Panc1 (cell line): ENCODE measurements around the gene EHD3. TPM values are rescaled to one million over a fixed set of nuclear protein-coding genes. Genes with fewer than 3 reads are reported as not detected.

Experiments used
- ATAC-seq: fragments of 200-7000 bp; cut with Tn5 transposase; 2 replicates; pipeline ENCODE4 v1.9.1; 2020; ENCODE audit warnings: mild to moderate bottlenecking, moderate library complexity
- BruUV-seq: library from RNA; stranded (reverse); fragments of 400-500 nt; replicated peaks from 2 replicates; lab custom pipeline; 2021; lab: Mats Ljungman, UMichigan
- CTCF ChIA-PET: fragments of 300-600 bp; sonication (Branson Sonifier 250); formaldehyde crosslinking; loops from one replicate; lab custom pipeline; 2022; ENCODE audit warnings: antibody characterized with exemption; lab: Charles Lee
- POLR2A ChIA-PET: fragments of 300-600 bp; sonication (Branson Sonifier 250); formaldehyde crosslinking; loops from one replicate; lab custom pipeline; 2022; ENCODE audit warnings: antibody characterized with exemption; lab: Charles Lee
- DNase-seq: peaks from one replicate; pipeline ENCODE4 v3.0.0-alpha.2; 2010; ENCODE audit warnings: low read depth, low spot score
- H3K27ac ChIP-seq: 2 replicates; pipeline ENCODE4 v1.5.1; 2011; ENCODE audit warnings: mild to moderate bottlenecking, low read length, inconsistent platforms
- H3K27me3 ChIP-seq: fragments of 200-500 bp; sonication (Bioruptor generic); 2 replicates; pipeline ENCODE4 v1.6.0; 2014; ENCODE audit warnings: low read length, inconsistent platforms; ENCODE audit not compliant: control insufficient read depth, insufficient read depth
- H3K36me3 ChIP-seq: fragments of 200-500 bp; sonication (Bioruptor generic); 2 replicates; pipeline ENCODE4 v1.5.1; 2014; ENCODE audit warnings: inconsistent platforms, mild to moderate bottlenecking, low read length, moderate library complexity; ENCODE audit not compliant: control insufficient read depth, insufficient read depth
- H3K4me1 ChIP-seq: 2 replicates; pipeline ENCODE4 v1.5.1; 2011; ENCODE audit warnings: inconsistent platforms, mild to moderate bottlenecking, low read length, moderate library complexity; ENCODE audit not compliant: control insufficient read depth, insufficient read depth
- H3K4me3 ChIP-seq, 2 experiments: 2 replicates each; pipeline ENCODE4 v1.5.1; 2011 to 2012; ENCODE audit warnings: low read depth in 2 of 2, low read length in 2 of 2, mild to moderate bottlenecking in 2 of 2, inconsistent platforms in 1 of 2, moderate library complexity in 1 of 2
- H3K9me3 ChIP-seq: fragments of 200-500 bp; sonication (Bioruptor generic); 2 replicates; pipeline ENCODE4 v1.5.1; 2014; ENCODE audit warnings: low read depth, mild to moderate bottlenecking, inconsistent platforms, low read length, moderate library complexity; ENCODE audit not compliant: control insufficient read depth, insufficient read depth
- CTCF ChIP-seq: fragments of 450-650 bp; IDR thresholded peaks from 2 replicates; pipeline ENCODE4 v1.5.1; 2017; ENCODE audit warnings: mild to moderate bottlenecking
- POLR2AphosphoS5 ChIP-seq: IDR thresholded peaks from 2 replicates; pipeline ENCODE4 v1.6.1; 2012; ENCODE audit warnings: mild to moderate bottlenecking, low read depth, low read length, moderate library complexity
- REST ChIP-seq, 2 experiments: IDR thresholded peaks; 2 replicates each; pipeline ENCODE4 v1.6.1; 2011 to 2012; ENCODE audit warnings: low read depth in 2 of 2, control low read depth in 1 of 2, low read length in 1 of 2, mild to moderate bottlenecking in 1 of 2, moderate library complexity in 1 of 2; ENCODE audit not compliant: insufficient read depth in 1 of 2
- SIN3A ChIP-seq: IDR thresholded peaks from 2 replicates; pipeline ENCODE4 v1.6.1; 2012; ENCODE audit warnings: low read depth, mild to moderate bottlenecking, low read length, moderate library complexity, borderline replicate concordance; ENCODE audit not compliant: insufficient read depth
- TCF7L2 ChIP-seq: IDR thresholded peaks from 2 replicates; pipeline ENCODE4 v1.6.1; 2011; ENCODE audit warnings: mild to moderate bottlenecking, low read depth, low read length, inconsistent platforms
- in situ Hi-C: cut with HindIII; loops from 2 replicates; pipeline ENCODE4 v1.10.0; 2016; ENCODE audit warnings: low sequenced_read_pairs, low pct_unique_long_range_greater_than_20kb
- intact Hi-C: fragments of 100-400 bp; cut with micrococcal nuclease; formaldehyde crosslinking; loops from one replicate; pipeline ENCODE4 v1.10.0; 2022; ENCODE audit not compliant: unreplicated experiment
- total RNA-seq: library from RNA; stranded (reverse); gene quantifications from one replicate; pipeline ENCODE4 v1.2.1, GENCODE V29; 2021; ENCODE audit not compliant: unreplicated experiment

EHD3 gene
- total RNA-seq, 1 experiment from 2014 or later, result 2.6 TPM

GRCh38 chr2:31286230-31286629, 52.3 kb downstream of the EHD3 start:
- Histone ChIP-seq H3K4me1 (no peaks in the 10 kb centered on the region), H3K36me3 (no peaks in the 10 kb centered on the region), H3K27ac (no peak overlapping the region), H3K27me3 (no peaks in the 10 kb centered on the region), H3K9me3 (no peaks in the 10 kb centered on the region), H3K4me3 (no peak overlapping the region)
- intact Hi-C loops, result no loop called here
- ChIA-PET CTCF (interaction anchor here (0.6 kb wide), 2 partner anchors 56 to 575 kb away, joined by 5 to 10 read pairs; no protein-coding TSS in a partner anchor), POLR2A (no interaction called here)
- in situ Hi-C loops, result no loop called here
- TF ChIP-seq REST (IDR thresholded peaks at IDR 0.05; ENCODE audit: insufficient read depth in 1 of 2, low read depth in 2 of 2, low read length in 1 of 2) (no peak), CTCF (no peak), POLR2AphosphoS5 (no peak), TCF7L2 (no peak), SIN3A (no peak)
- no TSS peak for BruUV-seq
- DNase-seq, result no peak
- ATAC-seq, result no peak

- ChIA-PET CTCF (no interaction called here), POLR2A (no interaction called here)
- no TSS peak for BruUV-seq
- Histone ChIP-seq H3K9me3 (no peaks in the 10 kb centered on the region), H3K4me1 (no peaks in the 10 kb centered on the region), H3K27me3 (no peaks in the 10 kb centered on the region), H3K4me3 (no peak overlapping the region), H3K27ac (no peak overlapping the region), H3K36me3 (no peaks in the 10 kb centered on the region)
- intact Hi-C loops, result no loop called here
- DNase-seq (no peak), ATAC-seq (no peak)
- no peak for TF ChIP-seq POLR2AphosphoS5
- no peak for TF ChIP-seq CTCF
- TF ChIP-seq SIN3A, result no peak
- no peak for TF ChIP-seq TCF7L2
- no peak for TF ChIP-seq REST (IDR thresholded peaks at IDR 0.05; ENCODE audit: insufficient read depth in 1 of 2, low read depth in 2 of 2, low read length in 1 of 2)
- in situ Hi-C loops, result no loop called here
Measured at GRCh38 chr2:31286961-31287550, 53.1 kb downstream of the EHD3 start.
